ENCODE data around the gene TRIM44.
A peak's percentile ranks its signal among the peaks of the same experiment; 100 is the strongest.
"Not testable (repeated sequence)": the region's sequence is repeated elsewhere in the genome, so short reads cannot be mapped to it uniquely, and the experiment has no call there.

Gene TRIM44

DNA sequence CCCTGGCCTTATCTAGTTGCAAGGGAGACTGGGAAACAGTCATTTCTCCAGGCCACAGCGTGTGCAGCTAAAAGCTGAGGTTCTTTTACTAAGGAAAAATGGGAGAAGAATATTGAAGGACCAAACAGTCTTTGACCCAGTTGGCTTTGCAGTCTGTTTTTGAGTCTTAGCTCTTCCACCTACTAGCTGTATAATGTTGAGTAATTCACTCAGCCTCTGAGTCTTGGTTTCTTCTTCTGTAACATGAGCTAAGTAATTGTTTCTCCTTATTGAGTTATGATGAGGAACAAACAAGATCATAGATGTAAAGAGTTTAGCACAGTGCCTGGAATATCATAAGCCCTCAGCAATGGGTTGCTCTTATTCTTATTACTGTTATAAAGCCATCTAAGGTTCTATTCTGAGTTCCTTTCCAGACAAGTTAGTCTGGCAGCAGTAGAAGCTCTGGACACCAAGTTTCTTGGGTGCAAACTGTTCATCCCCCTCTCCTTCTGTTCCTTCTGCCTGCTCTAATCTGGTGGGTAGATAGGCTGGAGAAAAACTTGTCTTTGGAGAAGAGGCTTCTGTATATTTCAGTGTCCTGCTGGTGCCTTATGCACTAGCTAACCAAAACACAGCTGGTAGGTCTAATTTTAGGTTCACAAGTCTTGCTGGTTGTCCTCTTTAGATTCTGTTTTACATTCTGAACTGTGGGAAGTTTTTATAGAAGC, 13.5 kb downstream of the TRIM44 start:
- DNase-seq, result no peak

DNA sequence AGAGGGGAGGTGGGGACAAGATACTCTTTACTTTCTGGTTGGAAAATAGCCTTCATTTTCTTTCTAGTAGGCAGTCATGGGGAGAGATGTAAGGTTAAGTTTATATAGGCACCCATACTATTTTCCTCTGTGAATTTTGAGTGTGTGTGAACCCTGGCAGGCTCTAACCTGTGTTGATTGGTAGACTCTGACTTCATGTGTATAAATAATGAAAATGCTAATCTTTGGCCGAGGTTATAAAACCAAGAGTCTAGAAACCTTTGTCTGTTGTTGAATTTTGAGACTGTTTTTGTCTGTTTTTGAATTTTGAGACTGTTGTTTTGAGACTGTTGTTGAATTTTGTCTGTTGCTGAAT, 14.0 kb downstream of the TRIM44 start:
- no peak for DNase-seq

DNA sequence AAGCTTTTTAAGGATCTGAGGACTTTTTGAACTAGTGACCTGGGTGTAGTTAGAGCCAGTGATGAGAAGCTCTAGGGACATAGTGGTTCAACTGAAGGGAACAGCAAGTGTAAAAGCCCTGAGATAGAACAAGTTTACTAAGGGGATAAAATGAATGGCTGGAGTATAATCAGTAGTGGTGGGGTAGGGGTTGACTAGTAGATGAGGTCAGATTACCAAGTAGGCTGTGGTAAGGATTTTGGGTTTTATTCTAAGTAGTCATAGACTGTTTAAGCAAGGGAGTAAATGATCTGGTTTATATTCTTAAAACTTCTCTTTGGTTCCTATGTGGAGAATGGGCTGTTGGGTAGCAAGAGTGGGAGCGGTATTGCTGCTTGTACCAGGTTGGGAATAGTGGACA, 15.3 kb downstream of the TRIM44 start:
- no peak for DNase-seq

DNA sequence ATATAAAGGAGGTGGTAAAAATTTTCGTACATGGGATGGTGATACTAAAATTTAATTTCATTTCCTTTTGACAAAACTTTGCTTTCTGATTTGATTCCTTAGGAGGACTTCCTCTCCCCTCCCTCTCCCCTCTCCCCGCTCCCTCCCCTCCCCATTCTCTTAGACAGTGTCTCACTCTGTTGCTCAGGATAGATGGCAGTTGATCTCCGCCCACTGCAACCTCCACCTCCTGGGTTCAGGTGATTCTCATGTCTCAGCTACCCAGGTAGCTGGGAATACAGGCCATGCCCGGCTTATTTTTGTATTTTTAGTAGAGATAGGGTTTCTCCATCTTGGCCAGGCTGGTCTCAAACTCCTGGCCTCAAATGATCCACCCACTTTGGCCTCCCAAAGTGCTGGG, 15.9 kb downstream of the TRIM44 start:
- DNase-seq, result no peak

DNA sequence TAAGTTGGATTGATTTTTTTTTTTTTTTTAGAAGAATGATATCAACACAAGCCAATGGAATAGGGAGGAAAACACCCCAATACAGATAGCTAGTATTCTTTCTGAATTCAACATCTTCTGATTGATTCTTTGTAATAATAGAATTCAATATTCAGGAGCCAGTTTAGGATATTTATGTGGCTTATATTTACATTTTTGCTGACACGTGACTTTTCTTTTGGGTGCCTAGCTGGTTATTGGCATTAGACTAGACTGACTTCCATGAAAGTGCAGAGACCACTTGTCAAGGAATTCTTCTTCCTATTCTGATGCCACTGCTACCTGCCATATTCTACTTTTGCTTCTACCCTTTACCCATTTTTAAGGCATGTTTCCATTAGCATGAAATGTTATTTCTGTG, 16.4 kb downstream of the TRIM44 start:
- no peak for DNase-seq

DNA sequence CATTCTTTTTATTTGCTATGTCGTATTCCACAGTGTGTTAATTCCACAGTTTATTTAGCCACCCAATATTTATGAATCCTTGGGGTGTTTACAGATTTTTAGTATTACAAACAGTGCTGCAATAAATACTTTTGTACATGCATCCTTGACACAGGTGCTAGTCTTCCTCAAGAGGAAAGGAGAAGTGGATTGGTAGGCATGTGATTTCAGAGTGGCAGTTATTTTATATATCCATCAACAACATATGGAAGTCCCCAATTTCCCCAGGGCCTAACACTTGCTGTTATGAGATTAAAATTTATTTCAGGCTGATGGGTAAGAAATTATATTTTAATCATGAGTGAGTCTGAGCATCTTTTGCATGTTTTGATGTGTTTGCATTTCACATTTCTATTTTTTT, 17.9 kb downstream of the TRIM44 start:
- no peak for DNase-seq

DNA sequence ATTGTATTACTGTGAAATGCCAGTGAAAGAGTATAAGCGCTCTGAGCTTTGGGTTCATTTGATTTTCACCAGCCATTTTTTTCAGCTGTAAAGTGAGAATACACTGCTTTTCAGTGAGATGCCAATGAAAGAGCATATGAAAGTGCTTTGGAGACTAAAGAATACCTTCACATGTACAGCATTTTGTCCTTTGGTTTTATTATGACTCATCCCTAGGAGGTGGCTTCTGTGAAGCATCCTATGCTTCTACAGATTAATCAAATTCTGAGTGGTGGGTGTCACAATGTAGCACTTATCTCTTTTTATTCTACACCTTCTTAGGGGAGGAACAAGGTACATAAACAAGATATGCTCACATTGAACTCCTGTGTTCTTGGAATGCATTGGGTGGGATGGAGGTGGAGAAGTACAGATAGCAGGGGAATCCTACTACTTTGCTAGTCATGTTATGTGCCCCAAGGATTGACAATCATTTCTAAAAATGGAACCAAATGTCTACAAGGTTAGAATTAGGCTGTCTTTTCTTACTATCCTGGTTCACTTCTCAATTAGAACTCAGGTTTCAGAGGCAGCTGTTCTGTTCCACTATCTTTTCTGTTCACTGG, 18.7 kb downstream of the TRIM44 start:
- DNase-seq, result no peak

DNA sequence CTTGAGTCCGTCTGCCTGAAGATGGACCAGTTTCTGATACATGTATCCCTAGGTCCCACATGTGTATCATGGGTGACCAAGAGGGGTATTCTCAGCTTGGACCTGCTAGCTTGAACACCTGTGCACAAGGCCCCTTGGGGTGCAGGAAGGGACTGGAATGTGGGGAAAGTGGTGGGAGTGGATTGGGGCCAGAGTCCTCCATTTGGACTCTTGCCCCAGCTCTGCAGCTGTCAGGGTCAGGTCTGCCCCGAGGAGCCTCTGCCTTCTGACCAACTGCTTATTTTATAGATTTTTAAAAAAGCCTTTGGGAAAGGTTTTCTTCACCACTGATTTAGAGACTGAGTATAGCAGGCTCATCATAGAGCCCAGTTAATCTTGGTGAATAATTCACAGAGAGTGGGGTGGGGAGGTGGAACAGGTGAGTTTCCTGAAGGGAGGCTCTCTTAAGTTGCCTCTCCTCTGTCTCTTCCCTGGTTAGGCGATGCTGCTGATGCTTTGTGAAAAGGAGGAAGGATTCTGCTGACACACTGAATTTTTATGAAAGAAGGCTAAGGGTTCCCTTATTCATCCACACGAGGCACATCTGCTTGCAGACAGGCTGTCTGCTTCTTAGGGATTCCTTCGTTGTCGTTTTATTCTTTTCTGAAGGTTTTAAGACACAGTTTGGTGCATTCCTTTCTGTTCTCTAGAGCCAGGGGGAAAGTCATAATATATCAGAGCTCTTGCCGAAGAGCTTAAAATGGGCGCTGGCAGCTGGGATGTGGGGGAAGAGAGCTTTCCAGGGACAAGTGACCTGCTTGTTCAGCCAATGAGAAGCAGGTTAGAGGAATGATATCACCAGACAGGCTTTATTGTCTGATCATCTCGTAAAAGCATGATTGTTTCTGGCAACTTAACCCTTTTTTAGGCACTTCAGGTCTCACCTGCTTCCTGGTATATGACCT, 19.9 kb downstream of the TRIM44 start:
- peak; percentile 92 for DNase-seq

DNA sequence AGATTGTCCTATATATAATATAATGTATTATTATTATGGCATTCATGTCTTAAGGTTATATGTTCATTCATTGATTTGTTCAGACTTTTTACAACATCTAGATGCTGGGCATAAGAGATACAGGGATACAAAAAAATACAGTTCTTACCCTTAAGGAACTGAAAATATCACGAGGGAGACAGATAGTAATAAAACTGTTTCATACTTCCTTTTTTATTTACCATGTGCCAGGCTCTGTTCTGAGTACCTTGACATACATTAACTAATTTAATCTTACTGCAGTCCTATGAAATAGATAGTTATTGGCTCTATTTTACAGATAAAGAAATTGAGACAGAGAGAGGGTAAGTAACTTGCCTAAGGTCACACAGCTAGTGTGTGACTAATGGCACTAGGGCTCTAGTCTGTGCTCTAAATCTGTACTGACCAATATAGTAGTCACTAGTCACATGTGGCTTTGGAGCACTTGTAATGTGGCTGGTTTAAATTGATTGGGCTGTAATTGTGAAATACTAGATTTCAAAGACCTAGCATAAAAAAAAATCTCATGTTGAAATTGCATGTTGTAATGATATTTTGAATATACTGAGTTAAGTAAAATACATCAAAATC, 21.3 kb downstream of the TRIM44 start:
- no peak for DNase-seq

DNA sequence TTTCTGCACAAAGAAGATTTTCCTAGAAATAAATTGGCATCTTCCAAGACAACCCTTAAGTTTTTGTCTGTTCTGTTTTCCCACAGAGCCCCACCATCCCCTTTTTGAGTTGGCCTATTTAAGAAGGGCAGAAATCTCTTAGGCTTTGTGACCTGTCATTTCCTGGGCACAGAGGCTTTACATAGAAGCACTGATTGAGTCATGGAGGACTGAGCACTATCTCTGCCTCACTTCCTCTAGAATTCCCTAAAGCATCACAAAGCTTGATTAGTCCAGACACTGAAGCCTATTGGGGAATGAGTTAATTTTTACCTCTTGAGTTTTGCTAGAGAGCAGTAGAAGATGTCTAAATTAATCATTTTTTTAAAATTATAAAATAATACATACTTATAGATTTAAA, 25.4 kb downstream of the TRIM44 start:
- no peak for DNase-seq

DNA sequence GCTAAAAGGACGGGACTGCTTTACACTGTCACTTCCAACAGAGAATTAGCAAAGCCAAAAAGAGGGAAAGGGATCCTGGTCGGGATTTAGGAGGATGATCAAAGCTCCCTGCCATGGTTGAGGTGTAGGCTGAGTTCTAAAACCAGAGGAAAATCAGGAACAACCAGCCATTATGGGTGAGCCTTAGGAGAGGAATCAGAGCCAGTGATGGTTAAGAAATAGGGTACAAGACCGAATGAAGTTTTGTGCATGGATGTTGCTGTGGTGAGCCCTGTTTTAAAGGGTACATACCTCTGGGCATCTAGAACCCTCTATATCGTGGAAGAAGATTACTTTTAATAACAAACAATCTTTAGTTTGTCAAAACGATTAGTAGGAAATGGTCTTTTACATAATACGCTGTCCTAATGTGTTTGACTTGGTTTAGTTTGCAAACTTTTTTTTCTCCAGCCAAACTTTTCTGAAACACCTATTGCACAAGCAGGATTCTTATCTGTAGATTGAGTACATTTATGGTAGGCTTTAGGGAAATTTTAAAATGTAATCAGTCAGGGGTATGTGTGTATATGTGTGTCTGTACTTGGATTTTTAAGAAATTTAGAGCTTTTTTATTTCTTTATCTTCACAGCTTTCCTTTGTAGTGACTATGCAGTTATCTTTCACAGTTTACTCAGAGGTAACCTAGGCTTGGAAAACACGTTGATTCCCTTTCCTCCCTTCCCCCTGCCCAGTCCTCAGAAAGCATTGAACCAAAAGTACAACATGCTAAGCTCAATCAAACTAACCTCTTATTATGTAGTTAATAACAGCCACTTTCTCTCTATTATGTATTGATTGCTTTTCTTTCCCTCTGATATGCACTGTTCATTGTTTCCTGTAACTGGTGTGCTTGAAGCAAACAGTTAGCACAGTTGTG, 26.8 kb downstream of the TRIM44 start:
- DNase-seq, result no peak

DNA sequence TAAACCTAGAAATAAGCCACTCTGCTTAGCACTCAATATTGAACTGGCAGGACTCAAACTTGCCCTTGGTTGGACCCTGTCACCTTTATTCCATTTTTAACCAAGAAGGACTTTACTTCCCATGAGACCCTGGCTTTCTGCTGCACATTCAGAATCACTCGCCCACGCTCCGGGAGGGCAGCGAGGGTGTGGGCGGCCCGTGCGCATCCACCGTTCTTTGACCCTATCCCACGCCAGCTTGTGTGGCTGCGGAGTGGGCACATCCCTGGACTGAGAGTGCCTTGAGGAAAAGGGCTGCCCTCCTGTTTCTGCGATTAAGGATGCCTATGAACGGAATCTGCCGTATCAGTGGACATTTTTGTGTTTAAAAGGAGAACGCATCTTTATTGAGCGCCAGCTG, 39.6 kb downstream of the TRIM44 start:
- no peak for DNase-seq

DNA sequence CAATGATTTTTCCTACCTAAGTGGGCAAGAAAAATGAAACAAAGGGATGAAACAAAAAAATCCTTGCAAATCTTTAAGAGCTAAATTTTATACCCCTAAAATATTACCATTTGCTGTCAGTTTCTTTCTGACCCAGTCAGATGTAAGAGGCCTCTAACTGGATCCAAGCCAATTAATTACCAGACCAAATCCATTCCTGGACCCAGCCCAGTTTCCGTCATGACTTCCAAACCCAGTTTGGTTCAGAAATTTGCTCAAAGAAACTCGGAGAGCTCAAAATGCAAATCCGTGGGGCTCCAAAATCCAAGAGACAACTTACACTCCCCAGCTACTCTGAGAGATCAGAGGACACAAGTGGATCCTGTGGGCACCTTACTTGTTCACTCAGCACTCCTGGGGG, 46.8 kb downstream of the TRIM44 start:
- peak; percentile 23 for DNase-seq

DNA sequence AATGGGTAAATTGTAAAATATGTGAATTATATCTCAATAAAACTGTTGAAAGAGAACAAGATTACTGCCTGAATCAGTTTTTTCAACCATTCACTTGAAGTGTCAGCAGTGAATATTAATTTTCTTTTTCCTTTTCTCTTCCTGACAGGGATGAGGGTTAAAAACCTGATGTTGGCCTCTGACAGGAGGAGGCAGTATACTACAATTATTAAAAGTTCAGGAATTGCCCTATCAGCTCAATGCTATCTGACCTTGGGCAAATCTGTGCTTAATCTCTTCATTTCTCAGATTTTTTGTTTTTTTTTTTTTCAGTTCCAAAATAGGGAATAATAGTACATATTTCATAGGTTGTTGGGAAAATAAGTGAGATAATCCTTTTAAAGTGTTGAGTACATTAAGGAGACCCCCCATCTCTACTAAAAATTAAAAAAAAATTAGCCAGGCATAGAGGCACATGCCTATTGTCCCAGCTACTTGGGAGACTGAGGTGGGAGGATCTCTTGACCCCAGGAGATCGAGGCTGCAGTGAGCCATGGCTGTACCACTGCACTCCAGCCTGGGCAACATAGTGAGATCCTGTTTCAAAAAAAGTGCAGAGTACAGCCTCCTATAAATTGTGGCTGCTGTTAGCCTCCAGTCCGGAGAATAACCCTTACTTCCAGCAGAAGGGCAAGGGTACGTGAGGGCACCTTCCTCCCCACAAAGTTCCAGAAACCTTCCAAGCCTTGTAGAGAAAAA, 48.8 kb downstream of the TRIM44 start:
- no peak for DNase-seq

DNA sequence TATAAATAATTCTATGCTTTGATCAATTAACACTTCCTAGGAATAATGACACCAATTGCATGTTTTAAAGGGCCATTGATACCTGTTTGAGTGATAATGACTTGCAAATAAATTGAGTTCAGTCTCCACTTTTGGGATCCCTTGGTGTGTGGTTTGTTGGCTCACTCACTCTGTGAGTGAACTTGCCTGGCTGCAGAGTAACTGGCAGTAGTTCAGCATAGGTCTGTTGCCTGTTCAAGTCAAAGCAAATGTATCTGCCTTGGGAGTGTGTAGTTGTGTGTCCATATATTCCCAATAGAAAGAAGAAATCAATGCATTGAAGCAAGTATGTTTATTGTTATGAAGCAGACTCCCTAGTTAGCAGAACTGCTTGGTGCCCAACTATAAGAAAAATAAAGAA, 49.3 kb downstream of the TRIM44 start:
- no peak for DNase-seq

DNA sequence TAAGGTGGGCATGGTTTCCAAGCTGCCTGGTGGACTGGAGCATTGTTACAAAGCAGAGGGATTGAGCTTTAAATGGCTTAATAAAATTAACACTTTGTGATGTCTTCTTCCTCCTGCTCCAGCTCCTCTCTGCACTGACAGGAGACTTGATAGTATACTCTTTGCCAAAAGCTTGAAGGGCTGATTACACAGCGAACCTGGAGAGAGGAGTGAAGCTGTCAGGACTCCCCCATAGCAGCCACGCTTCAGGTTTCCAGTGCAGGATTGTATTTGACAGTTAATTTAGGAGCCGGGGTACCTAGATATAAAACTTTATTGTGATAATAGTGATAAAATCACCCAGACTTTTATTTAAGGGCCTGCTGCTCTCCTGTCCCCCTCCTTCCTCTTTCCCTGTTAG, 50.0 kb downstream of the TRIM44 start:
- DNase-seq, result no peak

DNA sequence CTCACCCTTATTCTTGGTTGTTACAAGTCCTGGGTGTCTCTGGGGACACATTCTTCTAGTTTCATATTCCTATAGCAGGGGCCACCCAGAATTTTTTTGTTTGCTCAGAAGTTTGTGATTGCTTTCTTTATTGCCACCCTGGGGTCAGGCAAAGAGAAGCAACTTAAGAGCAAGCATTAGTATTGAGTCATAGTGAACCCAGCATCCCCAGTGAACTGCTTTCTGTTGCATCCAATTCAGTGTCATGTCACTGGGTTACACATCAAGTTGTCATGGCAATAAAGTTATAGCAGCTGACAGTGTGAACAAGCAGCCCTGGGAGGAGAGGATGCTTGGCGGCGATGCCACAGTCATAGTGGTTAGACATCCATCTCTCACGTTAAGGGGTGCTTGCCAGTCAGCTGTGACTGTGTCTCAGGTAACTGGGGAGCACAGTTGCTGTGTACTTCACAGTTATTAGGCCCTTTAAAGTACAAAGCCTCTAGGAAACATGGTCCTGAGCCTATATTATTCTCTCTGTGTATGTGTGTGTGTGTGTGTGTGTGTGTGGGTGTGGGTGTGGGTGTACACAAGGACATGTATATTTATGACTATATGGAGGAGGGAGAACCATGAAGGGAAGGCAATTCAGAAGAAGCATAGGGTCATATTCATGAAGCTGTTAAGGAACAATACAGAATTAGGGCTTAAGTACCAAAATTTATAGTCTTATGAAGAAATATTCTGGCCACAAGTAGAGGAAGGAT, 52.5 kb downstream of the TRIM44 start:
- peak; percentile 33 for DNase-seq

DNA sequence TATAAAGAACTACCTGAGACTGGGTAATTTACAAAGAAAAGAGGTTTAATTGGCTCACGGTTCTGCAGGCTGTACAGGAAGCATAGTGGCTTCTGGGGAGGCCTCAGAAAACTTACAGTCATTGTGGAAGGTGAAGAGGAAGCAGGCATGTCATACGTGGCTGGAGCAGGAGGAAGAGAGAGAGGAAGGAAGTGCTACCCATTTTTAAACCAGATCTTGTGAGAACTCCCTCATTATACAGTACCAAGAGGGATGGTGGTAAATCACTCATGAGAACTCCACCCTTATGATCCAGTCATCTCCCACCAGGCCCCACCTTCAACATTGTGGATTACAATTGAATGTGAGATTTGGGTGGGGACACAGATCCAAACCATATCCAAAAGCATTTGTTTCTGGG, 53.1 kb downstream of the TRIM44 start:
- not testable (repeated sequence) for DNase-seq

DNA sequence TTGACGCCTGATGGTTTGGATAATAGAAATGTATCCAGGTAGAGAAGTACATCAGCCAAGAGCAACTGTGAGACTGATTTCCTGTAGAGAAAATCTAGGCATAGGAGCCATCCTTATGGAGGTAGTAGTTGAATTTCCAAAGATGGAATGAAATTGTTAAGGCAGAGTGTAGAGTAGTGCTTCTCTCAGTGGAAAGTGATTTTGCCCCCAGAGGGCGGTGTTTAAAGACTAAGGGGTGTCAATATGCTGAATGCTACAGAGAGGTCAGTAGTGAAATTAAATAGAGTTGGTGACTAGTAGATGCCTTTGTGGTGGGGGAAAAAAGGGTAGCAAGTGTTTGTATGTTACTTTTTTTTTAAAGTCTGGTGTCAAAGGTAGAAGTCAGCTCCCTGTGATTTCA, 54.5 kb downstream of the TRIM44 start:
- DNase-seq, result no peak

DNA sequence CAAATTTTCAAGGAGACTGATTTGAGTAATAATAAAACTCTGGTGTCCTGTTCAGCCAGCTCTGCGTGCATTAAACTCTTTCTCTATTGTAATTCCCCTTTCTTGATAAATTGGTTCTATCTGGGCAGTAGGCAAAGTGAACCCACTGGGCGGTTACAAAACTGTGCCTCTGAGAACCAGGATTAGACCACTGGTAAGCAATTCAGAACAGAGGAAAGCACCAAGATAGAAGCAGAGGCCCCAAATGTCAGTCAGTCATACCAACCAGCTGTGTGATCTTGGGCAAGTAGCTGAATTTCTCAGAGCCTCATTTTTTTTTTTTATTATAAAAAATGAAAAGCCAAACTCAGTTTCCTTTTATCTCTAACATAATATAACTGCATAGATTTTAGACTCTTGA, 54.9 kb downstream of the TRIM44 start:
- DNase-seq, result no peak
